Cardiac septum (tissue), 1 donor: ENCODE results near the gene ATP2C1. TPM values are rescaled to one million over a fixed set of nuclear protein-coding genes. Genes with fewer than 3 reads are reported as not detected.

Source experiments
- DNase-seq: peaks from one replicate; pipeline ENCODE4 v3.0.0-alpha.2; 2020; ENCODE audit warnings: low spot score
- intact Hi-C: fragments of 100-400 bp; cut with DNase I; formaldehyde crosslinking; loops from one replicate; pipeline ENCODE4 v1.14.0; 2022
- total RNA-seq: library from RNA; stranded (reverse); fragmentation: NEBNext Ultra II Directional; extraction: Animal tissue kit (Norgen Biotek cat#: 25700); gene quantifications from one replicate; pipeline ENCODE4 v1.2.1, GENCODE V29; 2021
- donor health status: DM: no; HTN: no; CAD: no.

The ATP2C1 gene
- total RNA-seq, 1 donor from 2014 or later: 60.1 TPM

DNA sequence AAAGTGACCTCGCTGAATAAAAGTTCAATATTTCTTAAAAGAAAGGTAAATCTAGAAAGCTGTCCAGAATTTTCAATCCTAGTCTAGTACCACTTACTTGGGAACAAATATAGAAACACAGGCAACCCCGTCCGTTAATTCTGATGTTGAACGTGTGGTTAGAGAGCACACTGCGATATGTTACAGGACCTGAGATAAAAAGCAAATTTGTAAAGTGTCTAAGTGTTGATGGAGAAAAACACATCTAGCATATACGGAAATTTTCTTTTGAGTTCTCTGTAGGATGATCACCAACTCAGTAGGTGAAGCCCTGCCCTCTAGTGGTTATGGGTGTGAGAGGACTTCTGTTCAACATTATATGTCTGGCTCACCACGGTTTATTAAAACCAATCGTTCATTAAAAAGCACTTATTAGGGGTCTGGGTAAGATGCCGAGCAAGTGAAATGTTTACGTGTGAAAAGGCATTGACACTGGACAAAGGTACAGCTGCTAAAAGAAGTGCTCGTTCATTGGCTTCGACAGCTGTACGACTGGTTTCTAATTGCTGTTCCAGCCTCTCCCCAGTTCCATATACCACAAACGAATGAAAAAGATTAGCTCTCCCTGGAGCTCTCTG lies 1.0 kb upstream of the ATP2C1 start:
- intact Hi-C loops: loop anchor here (1.0 to 2.0 kb wide), 2 partner anchors 134 kb away; partner anchors contain the start of genes ASTE1 and NEK11
- DNase-seq: no peak

DNA sequence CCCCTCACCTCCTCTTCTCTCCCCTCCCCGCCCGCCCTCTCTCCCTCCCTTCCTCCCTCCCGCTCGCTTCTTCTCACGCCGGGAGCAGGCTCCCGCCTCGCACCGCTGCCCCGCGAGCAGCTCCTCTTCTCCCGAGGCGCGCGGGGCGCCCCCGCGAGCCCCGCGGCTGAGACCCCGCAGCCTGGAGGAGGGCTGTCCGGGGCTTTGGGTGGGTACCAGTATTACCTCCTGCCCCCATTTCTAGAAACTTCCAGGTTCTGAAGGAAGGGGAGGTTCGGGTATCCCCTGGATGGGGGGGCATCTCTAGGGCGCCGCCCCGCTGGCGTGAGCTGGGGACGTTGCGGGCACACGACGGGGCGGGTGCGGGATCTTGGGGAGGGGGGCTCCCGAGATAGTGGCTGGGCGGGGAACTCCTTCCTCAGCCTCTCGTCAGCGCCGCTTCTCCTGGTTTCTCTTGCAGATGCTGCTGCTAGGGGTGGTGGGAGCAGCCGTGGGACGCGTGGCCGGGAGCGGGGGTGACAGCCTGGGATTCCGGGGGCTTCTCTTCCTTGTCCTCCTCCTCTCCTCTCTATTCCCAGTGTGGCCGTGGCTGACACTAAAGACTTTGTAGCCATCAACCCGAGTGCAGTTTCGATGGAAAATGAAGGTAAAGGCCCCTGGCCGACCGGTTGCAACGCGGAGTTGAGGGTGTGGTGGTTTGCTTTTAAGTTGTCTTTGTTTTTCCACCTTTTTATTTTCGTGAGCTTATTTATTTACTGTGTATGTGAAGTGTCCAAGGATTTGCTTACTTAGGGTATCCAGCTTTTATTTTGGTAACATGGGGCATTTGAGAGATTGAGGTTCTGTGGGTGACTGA lies 474 bp downstream of the ATP2C1 start:
- intact Hi-C loops: no loop called here
- DNase-seq: no peak

DNA sequence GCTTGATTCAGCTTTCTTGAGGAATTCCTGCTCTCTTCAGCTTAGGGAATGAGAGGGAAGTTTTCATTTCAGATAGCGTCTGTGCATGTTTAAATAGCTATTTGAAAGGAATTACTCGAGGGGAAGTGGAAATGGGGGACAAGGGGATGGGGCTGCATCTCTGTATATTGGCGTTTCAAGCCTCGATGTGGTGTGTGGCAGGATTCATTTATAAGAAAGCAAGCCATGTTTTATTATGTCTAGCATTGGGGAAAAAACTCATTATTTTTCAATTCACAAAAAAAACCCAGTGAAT lies 1.0 kb downstream of the ATP2C1 start:
- intact Hi-C loops: no loop called here
- no peak for DNase-seq

DNA sequence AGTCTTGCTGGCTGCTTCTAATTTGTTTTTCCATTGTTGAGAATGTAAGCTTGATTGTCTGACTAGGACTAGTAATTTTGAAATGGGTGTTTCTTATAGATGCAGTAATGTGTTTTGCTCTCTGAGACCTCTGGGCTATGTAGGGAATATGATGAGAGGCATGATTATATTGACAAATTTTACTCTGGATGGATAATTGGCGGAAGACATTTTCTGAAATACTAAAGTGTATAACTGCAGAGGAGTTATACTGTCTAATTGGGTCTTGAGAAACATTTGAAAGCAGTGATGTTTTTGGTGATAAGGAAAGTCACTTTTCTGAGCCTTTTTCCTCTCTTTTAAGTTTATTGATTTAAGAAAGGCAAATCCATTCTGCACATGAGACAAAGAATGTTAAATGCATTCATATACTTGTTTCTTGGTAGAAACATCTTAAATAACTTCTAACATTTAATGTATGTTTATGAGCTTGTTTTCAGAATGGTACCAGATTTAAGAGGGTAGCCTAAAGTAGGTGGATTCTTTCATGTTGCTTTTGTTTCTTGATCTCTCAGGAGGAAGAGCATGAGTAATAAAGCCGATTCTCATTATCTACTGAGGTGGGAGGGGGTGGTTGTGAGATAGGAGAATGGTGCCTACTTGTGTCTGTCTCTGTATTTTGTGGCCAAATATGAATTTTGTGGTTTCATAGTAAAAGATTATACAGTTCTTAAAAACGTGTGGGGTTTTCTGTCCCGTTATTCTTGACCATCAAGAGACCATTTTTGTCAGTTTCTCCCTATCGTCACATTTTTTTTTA lies 2.0 kb downstream of the ATP2C1 start:
- intact Hi-C loops: no loop called here

DNA sequence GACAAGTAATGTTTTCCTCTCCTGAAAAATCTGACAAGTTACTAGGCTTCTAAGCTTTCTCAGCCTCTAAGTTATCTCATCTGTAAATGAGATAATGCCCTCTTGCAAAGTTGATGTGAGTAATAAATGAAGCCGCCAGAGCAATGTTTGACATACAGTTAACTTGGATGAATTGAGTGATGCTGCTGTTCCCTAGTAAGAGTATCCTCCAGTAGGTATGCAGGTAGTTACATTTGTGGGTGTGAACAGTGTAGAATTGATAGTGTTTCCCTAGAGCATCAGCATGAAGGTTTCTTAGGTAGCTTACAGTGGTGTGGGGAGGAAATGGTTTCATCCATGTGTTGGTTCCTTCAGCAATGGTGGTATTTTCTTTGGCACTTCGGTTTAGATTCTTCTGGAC lies 3.4 kb downstream of the ATP2C1 start:
- no peak for DNase-seq
- intact Hi-C loops: no loop called here

More for the DNA sequence above, 2.0 kb downstream of the ATP2C1 start:
- DNase-seq: no peak

DNA sequence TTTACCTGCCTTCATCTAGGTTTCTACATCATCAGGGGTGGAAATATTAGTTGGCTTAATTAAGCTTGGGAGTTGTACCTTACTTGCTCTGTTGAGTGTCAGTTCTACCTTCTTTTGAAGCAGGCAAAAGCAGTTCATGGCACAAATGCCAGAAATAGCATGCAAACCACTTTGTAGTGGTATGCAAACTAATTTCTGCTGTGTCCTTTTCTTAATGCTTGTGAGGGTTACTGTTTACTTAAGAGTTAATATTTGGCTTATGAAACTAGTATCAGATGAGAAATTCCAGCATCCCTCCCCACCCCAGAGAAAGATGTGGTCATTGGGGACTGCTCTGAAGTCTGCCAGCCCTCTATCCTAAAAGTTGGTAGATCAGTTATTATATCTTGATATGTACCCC lies 7.1 kb downstream of the ATP2C1 start:
- intact Hi-C loops: no loop called here
- no peak for DNase-seq

DNA sequence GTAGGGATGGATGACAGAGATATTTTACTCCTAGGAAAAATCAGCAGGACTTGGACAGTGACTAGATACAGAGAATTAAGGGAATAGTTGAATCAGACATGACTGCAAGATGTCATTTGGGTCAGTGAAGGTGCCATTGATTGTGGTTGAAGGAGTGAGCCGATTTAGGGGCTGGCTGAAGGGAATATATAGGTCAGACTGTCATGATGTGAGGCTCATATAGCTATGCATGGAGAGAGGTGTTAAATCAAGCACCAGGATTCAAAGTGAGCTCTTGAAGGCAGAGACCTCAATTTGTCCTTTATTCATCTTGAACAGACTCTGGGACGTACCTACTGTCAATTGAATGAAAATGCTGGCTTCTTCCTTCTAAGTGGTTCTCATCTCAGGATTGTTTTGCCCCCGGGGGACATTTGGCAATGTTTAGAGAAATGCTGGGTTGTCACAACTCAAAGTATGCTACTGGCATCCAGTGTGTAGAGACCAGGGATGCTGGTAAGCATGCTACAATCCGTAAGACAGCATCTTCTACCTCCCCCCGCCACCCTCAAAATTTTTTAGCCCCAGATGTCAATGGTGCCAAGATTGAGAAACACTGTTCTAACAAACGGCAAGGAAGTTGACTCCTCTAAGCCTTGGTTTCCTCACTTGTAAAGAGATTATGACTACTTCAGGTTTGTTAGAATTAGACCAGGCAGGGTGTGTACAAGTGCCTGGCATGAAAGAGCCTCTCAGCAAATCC lies 7.8 kb downstream of the ATP2C1 start:
- no peak for DNase-seq
- intact Hi-C loops: no loop called here

DNA sequence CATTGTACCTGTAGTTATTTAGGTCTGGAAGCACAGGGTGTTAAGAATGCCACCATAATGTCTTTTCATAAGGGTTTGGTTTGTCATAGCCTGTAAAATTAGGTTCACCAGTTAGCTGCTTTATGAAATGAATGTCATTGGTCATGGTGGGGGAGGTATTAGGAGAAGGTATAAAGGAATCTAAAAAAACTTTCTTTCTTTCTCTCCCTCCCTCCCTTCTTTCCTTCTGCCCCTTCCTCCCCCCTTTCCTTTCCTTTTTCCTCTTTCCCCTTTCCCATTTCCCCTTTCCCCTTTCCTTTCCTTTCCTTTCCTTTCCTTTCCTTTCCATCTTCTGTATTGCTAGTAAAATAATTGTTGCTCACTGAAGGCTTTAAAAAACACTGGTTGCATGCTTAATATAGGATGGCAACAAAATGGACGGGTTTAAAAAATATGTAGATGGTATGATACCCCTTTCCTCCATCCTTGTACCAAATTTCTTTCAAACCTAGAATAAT lies 9.6 kb downstream of the ATP2C1 start:
- DNase-seq: no peak
- intact Hi-C loops: no loop called here

DNA sequence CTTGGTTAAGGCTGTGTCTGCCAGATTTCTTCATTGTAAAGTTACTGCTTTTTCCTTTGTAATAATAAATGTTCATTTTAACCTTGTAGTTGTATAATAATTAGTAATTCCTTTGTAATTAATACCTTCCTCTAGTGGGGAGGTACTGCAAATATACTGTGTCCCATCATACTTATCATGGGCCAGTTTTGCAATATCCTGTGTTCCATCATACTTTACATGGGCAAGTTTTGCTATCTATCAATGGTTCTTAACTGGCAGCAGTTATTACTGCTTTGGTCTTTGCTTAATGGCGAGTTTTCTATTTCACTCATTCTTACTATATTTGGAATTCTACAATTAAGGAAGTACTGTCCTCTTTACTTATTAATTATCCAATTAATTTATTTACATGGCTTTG lies 10.6 kb downstream of the ATP2C1 start:
- intact Hi-C loops: no loop called here
- no peak for DNase-seq

DNA sequence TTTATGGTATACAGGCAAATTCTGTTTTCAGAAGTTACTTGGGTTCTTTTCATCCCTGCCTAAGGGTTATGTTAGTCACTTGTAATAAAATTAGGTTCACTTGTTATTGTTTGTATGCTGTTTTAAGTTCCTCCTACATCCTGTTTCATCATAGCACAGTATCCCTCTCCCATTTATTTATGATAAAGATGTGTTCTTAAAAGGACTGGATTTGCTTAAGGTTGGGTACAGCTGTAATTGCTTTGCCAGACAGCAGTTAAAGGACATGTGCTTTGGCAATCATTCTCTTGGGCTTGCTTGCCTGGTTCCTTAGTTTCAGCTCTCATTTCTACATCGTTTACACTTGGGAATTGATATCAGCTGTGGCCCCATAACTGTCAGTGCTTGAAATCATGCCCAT lies 11.7 kb downstream of the ATP2C1 start:
- intact Hi-C loops: no loop called here
- no peak for DNase-seq

DNA sequence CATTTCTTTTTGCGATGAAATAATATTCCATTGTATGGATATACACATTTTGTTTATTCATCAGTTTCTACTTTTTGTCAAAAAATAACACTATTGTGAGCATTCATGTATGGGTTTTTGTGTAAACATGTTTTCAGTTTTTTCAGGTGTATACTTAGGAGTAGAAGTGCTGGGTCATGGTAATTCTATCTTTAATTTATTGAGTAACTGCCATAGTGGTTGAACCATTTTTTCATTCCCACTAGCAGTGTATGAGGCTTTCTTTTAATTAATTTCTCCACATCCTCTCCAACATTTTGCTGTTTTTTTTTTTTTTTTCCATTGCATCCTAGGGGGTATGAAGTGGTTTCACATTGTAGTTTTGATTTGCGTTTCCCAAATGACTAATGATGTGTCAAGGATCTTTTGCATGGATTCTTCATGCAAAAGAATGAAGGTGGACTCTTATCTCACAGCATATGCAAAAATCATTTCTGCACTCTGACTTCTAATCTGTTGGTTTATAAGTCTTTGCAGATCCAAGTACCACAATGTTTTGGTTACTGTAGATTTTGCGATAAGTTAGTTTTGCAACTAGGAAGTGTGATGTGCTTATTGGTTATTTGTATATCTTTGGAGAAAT lies 12.6 kb downstream of the ATP2C1 start:
- DNase-seq: no peak
- intact Hi-C loops: no loop called here

DNA sequence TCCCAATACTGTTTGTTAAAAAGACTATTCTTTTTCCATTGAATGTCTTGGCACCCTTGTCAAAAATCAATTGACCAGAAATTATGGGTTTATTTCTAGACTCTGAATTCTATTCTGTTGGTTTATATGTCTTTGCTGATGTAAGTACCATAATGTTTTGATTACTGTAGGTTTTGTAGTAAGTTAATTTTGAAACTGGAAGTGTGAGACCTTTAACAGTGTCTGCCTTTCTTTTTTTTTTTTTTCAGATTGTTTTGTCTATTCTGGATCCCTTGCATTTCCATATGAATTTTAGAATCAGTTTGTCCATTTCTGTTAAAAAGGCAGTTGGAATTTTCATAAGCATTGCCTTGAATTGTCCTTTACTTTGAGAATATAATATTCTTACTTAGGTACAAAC lies 13.6 kb downstream of the ATP2C1 start:
- DNase-seq: no peak
- intact Hi-C loops: no loop called here

DNA sequence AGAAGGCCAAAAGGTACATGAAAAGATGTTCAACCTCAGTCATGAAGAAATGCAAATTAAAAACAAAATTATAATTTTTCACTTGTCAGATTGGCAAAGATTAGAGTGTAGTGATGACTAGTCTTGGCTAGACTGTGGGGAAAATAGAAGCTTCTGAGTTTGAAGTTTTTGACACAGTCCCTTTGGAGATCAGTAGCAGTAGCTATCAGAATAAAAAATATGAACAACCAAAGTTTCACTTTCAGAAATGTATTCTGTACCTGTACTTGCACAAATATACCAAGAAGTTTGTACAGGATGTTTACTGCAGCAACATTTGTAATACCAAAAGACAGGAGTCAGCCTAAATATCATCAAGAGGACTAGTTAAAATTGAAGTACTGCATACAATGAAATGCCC lies 14.1 kb downstream of the ATP2C1 start:
- no peak for DNase-seq
- intact Hi-C loops: no loop called here

DNA sequence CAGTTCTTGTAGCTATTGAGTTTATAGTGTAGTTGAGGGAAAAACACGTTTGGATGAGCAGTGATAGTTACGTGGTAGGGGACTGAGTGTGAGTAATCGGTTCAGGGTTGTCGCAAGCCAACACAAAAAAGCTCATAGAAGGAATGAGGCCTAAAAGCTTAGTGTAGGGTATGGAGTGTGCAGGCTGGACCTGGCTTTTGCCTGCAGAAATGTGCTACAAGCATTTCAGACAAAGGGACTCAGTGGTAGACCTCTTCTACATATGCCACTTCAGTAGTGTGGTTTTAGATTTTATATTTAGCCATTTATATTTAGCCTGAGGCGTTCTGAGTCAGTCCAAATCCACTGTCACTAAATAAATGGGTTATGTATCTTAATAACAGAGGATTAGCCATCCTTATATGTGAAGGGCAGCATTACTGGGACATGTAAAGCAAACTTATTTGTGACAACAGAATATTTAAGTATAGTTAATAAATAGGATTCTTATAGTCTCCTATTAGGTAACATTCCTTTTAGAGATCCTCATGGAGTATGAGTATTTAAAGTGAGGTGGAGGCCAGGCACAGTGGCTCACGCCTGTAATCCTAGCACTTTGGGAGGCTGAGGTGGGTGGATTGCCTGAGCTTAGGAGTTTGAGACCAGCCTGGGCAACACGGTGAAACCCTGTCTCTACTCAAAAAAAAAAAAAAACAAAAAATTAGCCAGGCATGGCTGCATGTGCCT lies 21.8 kb downstream of the ATP2C1 start:
- intact Hi-C loops: no loop called here

DNA sequence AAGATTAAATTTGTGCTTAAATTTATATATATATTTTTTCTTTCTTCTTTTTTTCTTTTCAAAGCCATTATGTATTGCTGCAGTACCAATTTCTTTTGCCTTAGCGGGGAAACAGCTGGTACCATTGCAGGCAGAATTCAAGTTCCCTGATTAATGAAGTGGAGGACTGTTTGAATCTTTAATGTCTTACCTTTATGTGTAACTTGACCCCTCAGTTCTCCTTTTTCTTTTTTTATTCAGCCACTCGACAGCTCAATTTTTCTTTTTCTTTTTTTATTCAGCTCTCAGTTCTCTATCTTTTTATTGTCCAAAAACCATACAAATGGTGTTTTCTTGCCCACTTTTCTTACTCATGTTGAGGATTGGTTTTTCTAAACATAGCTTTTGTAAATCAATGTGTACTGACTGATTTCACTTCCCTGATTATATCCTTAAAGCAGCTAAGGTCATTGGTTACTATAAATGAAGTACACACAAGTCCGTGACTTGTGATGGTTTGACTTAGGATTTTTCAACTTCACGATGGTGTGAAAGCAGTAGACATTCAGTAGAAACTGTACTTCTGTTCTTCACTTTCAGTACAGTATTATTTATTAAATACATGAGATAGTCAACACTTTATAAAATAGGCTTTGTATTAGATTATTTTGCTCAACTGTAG lies 22.8 kb downstream of the ATP2C1 start:
- no peak for DNase-seq
- intact Hi-C loops: no loop called here

More for the DNA sequence above, 21.8 kb downstream of the ATP2C1 start:
- no peak for DNase-seq

DNA sequence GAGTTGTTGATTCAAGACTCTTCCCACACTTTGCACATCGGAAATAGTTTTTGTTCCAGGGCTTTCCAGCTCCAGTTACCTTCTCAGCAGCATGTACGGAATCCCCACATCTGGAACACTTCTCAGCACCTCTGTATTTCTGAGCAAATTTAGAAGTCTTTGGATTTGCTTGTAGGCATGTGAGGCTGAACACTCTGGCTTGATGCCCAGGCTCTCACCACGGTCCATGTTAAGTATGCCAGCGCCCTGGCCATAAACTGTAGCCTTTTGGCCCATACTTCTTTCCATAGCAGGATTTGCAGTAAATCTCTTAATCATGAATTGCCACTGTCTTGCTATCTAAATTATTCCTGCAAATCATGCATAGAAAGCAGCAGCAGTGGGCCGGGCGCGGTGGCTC lies 24.4 kb downstream of the ATP2C1 start:
- no peak for DNase-seq
- intact Hi-C loops: no loop called here

DNA sequence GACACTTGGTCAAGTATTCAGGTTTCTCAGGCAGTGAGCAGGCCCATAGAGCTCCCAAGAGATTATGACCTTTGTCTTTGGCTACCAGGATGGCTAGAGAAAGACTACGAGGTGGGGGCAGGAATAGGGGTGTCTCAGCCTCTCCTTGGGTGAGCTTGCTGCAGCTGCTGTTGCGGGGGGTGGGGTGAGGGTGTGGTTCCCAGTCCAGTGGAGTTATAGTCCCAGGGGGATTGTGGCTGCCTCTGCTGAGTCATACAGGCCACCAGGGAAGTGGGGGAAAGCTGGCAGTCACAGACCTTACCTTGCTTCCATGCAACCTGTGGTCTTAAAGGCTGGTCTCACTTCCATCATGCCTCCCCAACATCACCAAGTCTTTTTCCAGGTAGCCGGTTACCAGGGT lies 31.7 kb downstream of the ATP2C1 start:
- DNase-seq: no peak
- intact Hi-C loops: no loop called here

DNA sequence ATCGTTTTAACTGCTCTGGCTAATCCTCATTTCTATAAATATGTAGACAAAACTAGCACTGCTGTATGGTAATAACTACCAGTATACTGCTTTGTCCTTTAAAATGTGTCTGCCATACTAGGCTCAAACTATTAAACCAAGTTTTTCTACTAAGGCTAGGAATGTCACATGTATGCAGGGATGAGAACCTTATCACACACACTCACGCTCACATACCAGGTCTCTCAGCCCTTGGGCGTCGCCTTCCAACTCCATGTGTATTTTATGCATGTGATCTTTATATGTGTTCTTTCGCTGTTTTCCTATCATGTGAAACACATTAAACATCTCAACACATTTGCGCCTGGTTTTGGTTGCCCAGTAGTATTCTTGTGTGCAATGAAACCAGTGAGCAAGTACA lies 32.6 kb downstream of the ATP2C1 start:
- DNase-seq: no peak
- intact Hi-C loops: no loop called here
